PC-9 (cell line): ENCODE results near the gene MT1HL1. TPM values are rescaled to one million over a fixed set of nuclear protein-coding genes. Genes with fewer than 3 reads are reported as not detected.

Experiments
- BruUV-seq: library from RNA; stranded (reverse); fragments of 400-500 nt; replicated peaks from 2 replicates; lab custom pipeline; 2021; lab: Mats Ljungman, UMichigan
- CTCF ChIA-PET: fragments of 300-600 bp; sonication (Branson Sonifier 250); formaldehyde crosslinking; loops from one replicate; lab custom pipeline; 2022; ENCODE audit warnings: antibody characterized with exemption; lab: Charles Lee
- POLR2A ChIA-PET: fragments of 300-600 bp; sonication (Branson Sonifier 250); formaldehyde crosslinking; loops from one replicate; lab custom pipeline; 2022; ENCODE audit warnings: antibody characterized with exemption; ENCODE audit not compliant: unreplicated experiment; lab: Charles Lee
- DNase-seq, 2 experiments: peaks; one replicate each; pipeline versions ENCODE4 v3.0.0 to v3.0.0-alpha.2; 2015 to 2022; ENCODE audit warnings: mixed read lengths in 1 of 2
- H2AFZ ChIP-seq: fragments of 200-600 bp; sonication (generic); 2 replicates; pipeline ENCODE4 v1.8.1; 2017; ENCODE audit warnings: antibody characterized with exemption
- H3F3A ChIP-seq: fragments of 200-600 bp; sonication (generic); 2 replicates; pipeline ENCODE4 v1.8.1; 2017; ENCODE audit warnings: antibody characterized with exemption, mild to moderate bottlenecking, low read depth; ENCODE audit not compliant: insufficient read depth
- H3K27ac ChIP-seq: fragments of 200-600 bp; sonication (generic); 2 replicates; pipeline ENCODE4 v1.6.1; 2016; ENCODE audit warnings: mixed run types
- H3K27me3 ChIP-seq: fragments of 200-600 bp; sonication (generic); 2 replicates; pipeline ENCODE4 v1.6.1; 2016; ENCODE audit warnings: low read depth, mixed run types; ENCODE audit not compliant: insufficient read depth
- H3K36me3 ChIP-seq: fragments of 200-600 bp; sonication (generic); 2 replicates; pipeline ENCODE4 v1.6.1; 2016; ENCODE audit warnings: low read depth, mixed run types
- H3K4me1 ChIP-seq: fragments of 200-600 bp; sonication (generic); replicated peaks from 2 replicates; pipeline ENCODE4 v1.6.1; 2016; ENCODE audit warnings: mixed run types; ENCODE audit not compliant: insufficient read depth
- H3K4me2 ChIP-seq: fragments of 200-600 bp; sonication (generic); 2 replicates; pipeline ENCODE4 v1.6.1; 2017; ENCODE audit warnings: mixed run types
- H3K4me3 ChIP-seq: fragments of 200-600 bp; sonication (generic); 2 replicates; pipeline ENCODE4 v1.6.1; 2016; ENCODE audit warnings: mixed run types
- H3K79me2 ChIP-seq: fragments of 200-600 bp; sonication (generic); 2 replicates; pipeline ENCODE4 v1.6.1; 2017; ENCODE audit warnings: low read depth, mixed run types
- H3K9me2 ChIP-seq: fragments of 200-600 bp; sonication (generic); 2 replicates; pipeline ENCODE4 v1.8.1; 2017; ENCODE audit warnings: mild to moderate bottlenecking; ENCODE audit not compliant: insufficient read depth
- H3K9me3 ChIP-seq: fragments of 200-600 bp; sonication (generic); 2 replicates; pipeline ENCODE4 v1.8.1; 2016; ENCODE audit warnings: low read depth; ENCODE audit not compliant: insufficient read depth
- H4K20me1 ChIP-seq: fragments of 200-600 bp; sonication (generic); 2 replicates; pipeline ENCODE4 v1.8.1; 2017; ENCODE audit not compliant: insufficient read depth
- EZH2 ChIP-seq: fragments of 200-600 bp; sonication (generic); IDR thresholded peaks from 2 replicates; pipeline ENCODE4 v1.8.0; 2017; ENCODE audit warnings: antibody characterized with exemption, low read depth
- intact Hi-C: fragments of 100-400 bp; cut with micrococcal nuclease; formaldehyde crosslinking; loops from one replicate; pipeline ENCODE4 v1.10.0; 2022; ENCODE audit not compliant: unreplicated experiment
- total RNA-seq: library from RNA; stranded (reverse); gene quantifications from 2 replicates; pipeline ENCODE4 v1.2.3, GENCODE V29; 2021
- TF ChIP-seq, protein P1 (sequence below): fragments of 200-600 bp; sonication (generic); conservative IDR thresholded peaks from 2 replicates; pipeline ENCODE4 v1.6.1; 2017; ENCODE audit warnings: mixed run types, antibody characterized with exemption, mild to moderate bottlenecking, moderate library complexity

Gene MT1HL1
- total RNA-seq, 1 experiment from 2014 or later = not detected

DNA sequence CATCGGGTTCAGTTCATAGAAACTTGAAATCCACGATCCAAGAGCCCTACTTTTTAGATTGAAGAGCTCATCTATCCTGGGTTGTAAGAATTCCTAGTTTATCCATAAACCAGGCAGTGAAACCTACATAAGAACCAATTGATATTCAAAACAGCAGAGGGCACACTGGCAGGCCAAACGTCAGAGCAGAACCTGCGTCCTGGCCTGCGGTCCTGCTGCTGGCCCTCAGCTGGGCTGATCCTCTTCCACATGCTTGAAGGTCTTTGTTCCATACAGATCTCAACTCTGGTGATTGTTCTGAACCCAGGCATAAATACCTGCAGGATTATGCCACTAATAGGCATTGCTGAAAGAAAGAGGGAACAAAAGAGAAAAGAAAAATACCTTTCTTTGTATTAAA is 47.0 kb downstream of the MT1HL1 start:
- Histone ChIP-seq H4K20me1 (no peaks in the 10 kb centered on the region), H3K4me2 (no peak overlapping the region), H3F3A (no peaks in the 10 kb centered on the region), H3K4me3 (no peak overlapping the region), H3K36me3 (no peaks in the 10 kb centered on the region), H3K4me1 (no peaks in the 10 kb centered on the region), H3K27ac (no peak overlapping the region), H3K9me3 (no peaks in the 10 kb centered on the region), H2AFZ (no peak overlapping the region), H3K27me3 (peaks cover 84% of the 10 kb centered on the region), H3K9me2 (no peaks in the 10 kb centered on the region), H3K79me2 (no peaks in the 10 kb centered on the region)
- intact Hi-C loops = no loop called here
- ChIA-PET POLR2A (no interaction called here), CTCF (no interaction called here)
- DNase-seq = no peak
- no peak for TF ChIP-seq EZH2
- TF ChIP-seq, protein P1, sequence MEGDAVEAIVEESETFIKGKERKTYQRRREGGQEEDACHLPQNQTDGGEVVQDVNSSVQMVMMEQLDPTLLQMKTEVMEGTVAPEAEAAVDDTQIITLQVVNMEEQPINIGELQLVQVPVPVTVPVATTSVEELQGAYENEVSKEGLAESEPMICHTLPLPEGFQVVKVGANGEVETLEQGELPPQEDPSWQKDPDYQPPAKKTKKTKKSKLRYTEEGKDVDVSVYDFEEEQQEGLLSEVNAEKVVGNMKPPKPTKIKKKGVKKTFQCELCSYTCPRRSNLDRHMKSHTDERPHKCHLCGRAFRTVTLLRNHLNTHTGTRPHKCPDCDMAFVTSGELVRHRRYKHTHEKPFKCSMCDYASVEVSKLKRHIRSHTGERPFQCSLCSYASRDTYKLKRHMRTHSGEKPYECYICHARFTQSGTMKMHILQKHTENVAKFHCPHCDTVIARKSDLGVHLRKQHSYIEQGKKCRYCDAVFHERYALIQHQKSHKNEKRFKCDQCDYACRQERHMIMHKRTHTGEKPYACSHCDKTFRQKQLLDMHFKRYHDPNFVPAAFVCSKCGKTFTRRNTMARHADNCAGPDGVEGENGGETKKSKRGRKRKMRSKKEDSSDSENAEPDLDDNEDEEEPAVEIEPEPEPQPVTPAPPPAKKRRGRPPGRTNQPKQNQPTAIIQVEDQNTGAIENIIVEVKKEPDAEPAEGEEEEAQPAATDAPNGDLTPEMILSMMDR = no peak
- BruUV-seq = no TSS peak

Other genes with a start within 250 kb of the MT1HL1 start
- gene MTR, start 209.1 kb downstream of the MT1HL1 start, total RNA-seq = 20.9 and 21.9 TPM in 2 replicates
- gene RYR2, start 37.7 kb upstream of the MT1HL1 start, total RNA-seq = not detected in 2 replicates